ENCODE results near the gene KRT6C.

Gene KRT6C

DNA sequence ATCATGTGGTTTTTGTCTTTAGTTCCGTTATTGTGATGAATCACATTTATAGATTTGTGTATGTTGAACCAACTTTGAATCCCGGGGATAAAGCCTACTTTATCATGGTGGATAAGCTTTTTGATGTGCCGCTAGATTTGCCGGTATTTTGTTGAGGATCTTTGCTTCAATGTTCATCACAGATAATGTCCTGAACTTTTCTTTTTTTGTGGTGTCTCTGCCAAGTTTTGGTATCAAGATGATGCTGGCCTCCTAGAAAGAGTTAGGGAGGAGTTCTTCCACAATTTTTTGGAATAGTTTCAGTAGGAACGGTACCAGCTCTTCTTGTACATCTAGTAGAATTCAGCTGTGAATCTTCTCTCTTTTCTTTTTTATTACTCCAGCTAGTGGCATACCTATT is 14.7 kb downstream of the KRT6C start:
- H3K36me3 ChIP-seq (ENCODE audit: insufficient read depth): no peaks in the 10 kb centered on the region
- H3K4me3 ChIP-seq (IDR thresholded peaks at IDR 0.05; ENCODE audit: insufficient read depth, low read depth, low read length): no peak overlapping the region
- H3K27ac ChIP-seq: no peak overlapping the region
- no peaks in the 10 kb centered on the region for H4K20me1 ChIP-seq (ENCODE audit: insufficient read depth)
- no peak overlapping the region for H2AFZ ChIP-seq (ENCODE audit: low read depth)
- TF ChIP-seq, protein P1, sequence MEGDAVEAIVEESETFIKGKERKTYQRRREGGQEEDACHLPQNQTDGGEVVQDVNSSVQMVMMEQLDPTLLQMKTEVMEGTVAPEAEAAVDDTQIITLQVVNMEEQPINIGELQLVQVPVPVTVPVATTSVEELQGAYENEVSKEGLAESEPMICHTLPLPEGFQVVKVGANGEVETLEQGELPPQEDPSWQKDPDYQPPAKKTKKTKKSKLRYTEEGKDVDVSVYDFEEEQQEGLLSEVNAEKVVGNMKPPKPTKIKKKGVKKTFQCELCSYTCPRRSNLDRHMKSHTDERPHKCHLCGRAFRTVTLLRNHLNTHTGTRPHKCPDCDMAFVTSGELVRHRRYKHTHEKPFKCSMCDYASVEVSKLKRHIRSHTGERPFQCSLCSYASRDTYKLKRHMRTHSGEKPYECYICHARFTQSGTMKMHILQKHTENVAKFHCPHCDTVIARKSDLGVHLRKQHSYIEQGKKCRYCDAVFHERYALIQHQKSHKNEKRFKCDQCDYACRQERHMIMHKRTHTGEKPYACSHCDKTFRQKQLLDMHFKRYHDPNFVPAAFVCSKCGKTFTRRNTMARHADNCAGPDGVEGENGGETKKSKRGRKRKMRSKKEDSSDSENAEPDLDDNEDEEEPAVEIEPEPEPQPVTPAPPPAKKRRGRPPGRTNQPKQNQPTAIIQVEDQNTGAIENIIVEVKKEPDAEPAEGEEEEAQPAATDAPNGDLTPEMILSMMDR (conservative IDR thresholded peaks at IDR 0.05; ENCODE audit: low read depth, low read length): no peak
- H3K4me2 ChIP-seq: no peak overlapping the region
- no peaks in the 10 kb centered on the region for H3K4me1 ChIP-seq (ENCODE audit: low read depth, poor library complexity, severe bottlenecking)
- H3K9ac ChIP-seq: no peak overlapping the region
- no peaks in the 10 kb centered on the region for H3K27me3 ChIP-seq (ENCODE audit: insufficient read depth, low read depth)
- H3K79me2 ChIP-seq (ENCODE audit: insufficient read depth, low read depth): no peaks in the 10 kb centered on the region

DNA sequence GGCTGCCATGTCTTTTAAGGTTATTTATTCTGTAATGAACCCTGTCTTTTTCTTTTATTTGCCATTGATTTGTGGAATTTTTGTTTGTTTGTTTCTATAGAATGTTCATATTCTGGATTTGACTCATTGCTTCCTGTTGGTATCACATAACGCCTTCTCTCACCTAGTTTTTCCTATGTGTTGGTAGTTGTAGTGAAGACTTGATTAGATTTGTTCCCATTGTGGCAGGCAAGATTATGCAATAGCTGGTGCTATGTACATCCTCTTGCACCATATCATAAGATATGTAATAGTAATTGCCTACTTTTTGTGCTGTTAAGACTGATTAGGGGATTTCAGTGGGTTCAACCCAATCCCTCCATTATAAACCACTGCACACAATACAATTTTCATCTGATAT is 17.8 kb downstream of the KRT6C start:
- Histone ChIP-seq H3K27ac (no peak overlapping the region), H2AFZ (ENCODE audit: low read depth) (no peak overlapping the region), H4K20me1 (ENCODE audit: insufficient read depth) (no peaks in the 10 kb centered on the region), H3K4me1 (ENCODE audit: low read depth, poor library complexity, severe bottlenecking) (no peaks in the 10 kb centered on the region), H3K27me3 (ENCODE audit: insufficient read depth, low read depth) (0 out of 2 replicates have a peak, but pooled peaks cover 4% of the 10 kb centered on the region), H3K79me2 (ENCODE audit: insufficient read depth, low read depth) (no peaks in the 10 kb centered on the region), H3K9ac (no peak overlapping the region), H3K4me2 (no peak overlapping the region), H3K36me3 (ENCODE audit: insufficient read depth) (no peaks in the 10 kb centered on the region), H3K4me3 (IDR thresholded peaks at IDR 0.05; ENCODE audit: insufficient read depth, low read depth, low read length) (no peak overlapping the region)
- TF ChIP-seq, protein P1 (conservative IDR thresholded peaks at IDR 0.05; ENCODE audit: low read depth, low read length): no peak

DNA sequence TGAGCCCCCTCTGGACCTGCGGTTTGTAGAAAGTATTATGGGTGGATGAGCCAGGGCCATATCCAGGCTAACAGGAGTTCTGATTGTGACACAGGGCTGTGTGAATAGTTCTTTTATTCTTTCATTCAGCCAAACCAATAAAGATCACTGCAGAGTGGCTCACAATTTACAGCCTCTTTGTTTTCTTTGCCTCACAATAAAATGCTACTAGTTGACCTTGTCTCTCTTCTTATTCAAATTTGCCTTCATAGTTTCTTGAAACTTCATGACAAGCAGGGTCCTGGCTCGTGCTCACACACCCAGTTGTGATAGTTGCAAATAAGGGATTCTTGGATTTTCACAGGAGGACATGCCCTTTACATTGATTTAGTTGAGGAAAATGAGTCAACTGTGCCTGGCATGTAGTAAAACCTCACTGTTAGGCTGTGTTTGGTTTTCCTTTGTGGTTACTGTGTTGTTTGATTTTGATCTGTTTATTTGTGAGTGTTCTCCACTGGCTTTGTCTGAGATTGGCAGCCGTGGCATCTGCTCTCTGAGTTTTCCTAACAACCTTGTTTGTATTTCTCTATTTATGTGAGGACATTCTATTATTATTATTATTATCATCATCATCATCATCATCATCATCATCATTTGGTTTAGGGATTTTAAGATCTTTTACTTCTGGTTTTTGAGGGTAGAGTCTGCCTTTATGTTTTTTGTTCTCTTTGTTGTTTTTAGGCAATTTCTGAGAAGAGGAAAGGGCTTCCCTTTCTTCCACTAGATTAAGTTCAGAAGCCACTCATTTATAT is 19.0 kb downstream of the KRT6C start:
- H3K9ac ChIP-seq: no peak overlapping the region
- H3K27me3 ChIP-seq (ENCODE audit: insufficient read depth, low read depth): peaks cover 4% of the 10 kb centered on the region; the same call in 1 of the 2 replicates
- no peaks in the 10 kb centered on the region for H4K20me1 ChIP-seq (ENCODE audit: insufficient read depth)
- H3K4me3 ChIP-seq (IDR thresholded peaks at IDR 0.05; ENCODE audit: insufficient read depth, low read depth, low read length): no peak overlapping the region
- H3K27ac ChIP-seq: no peak overlapping the region
- H3K79me2 ChIP-seq (ENCODE audit: insufficient read depth, low read depth): no peaks in the 10 kb centered on the region
- H2AFZ ChIP-seq (ENCODE audit: low read depth): no peak overlapping the region
- no peaks in the 10 kb centered on the region for H3K4me1 ChIP-seq (ENCODE audit: low read depth, poor library complexity, severe bottlenecking)
- TF ChIP-seq, protein P1 (conservative IDR thresholded peaks at IDR 0.05; ENCODE audit: low read depth, low read length): no peak
- no peaks in the 10 kb centered on the region for H3K36me3 ChIP-seq (ENCODE audit: insufficient read depth)
- H3K4me2 ChIP-seq: no peak overlapping the region

DNA sequence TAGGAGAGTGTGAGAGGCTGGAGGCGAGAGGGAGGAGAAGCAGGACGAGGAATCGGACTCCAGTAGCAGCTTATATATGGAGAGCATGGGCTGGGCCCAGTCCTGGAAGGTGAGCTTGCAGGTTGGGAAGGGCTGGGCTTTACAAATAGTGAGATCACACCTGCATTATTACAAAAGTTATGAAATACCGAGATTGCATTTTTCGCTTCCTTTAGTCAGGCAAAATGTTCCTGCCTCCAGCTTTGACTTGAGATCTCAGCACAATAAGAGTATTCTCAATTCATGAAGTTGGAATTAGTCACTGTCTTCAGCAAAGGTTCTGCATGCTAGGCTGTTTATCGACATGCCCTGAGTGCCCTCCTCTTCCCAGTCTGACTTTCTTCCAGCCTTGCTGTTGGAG is 21.5 kb downstream of the KRT6C start, which contains the start of gene KRT6B:
TSS of gene KRT6B (minus strand) at position 46 of the 400 bp plus-strand sequence. CDS start 68 bp downstream, outside the sequence.
- H3K36me3 ChIP-seq (ENCODE audit: insufficient read depth): no peaks in the 10 kb centered on the region
- H3K79me2 ChIP-seq (ENCODE audit: insufficient read depth, low read depth): no peaks in the 10 kb centered on the region
- TF ChIP-seq, protein P1 (conservative IDR thresholded peaks at IDR 0.05; ENCODE audit: low read depth, low read length): no peak
- H3K4me2 ChIP-seq: no peak within 1 kb of the TSS
- H3K4me3 ChIP-seq (IDR thresholded peaks at IDR 0.05; ENCODE audit: insufficient read depth, low read depth, low read length): no peak within 1 kb of the TSS
- H3K9ac ChIP-seq: no peak within 1 kb of the TSS
- peaks cover 6% of the 10 kb centered on the region; the same call in 1 of the 2 replicates for H3K27me3 ChIP-seq (ENCODE audit: insufficient read depth, low read depth)
- H4K20me1 ChIP-seq (ENCODE audit: insufficient read depth): no peaks in the 10 kb centered on the region
- H3K4me1 ChIP-seq (ENCODE audit: low read depth, poor library complexity, severe bottlenecking): no peaks in the 10 kb centered on the region
- H2AFZ ChIP-seq (ENCODE audit: low read depth): no peak within 1 kb of the TSS
- H3K27ac ChIP-seq: no peak within 1 kb of the TSS

Measured in KMS-11 (cell line).